HFF-Myc (cell line): Measurements from ENCODE around the gene SNX9.

Experiments used
- DNase-seq: peaks from one replicate; pipeline ENCODE4 v3.0.0-alpha.2; 2011; ENCODE audit warnings: low read depth; ENCODE audit errors: extremely low read depth
- H3K4me3 ChIP-seq: replicated peaks from 2 replicates; pipeline ENCODE4 v1.5.1; 2011; ENCODE audit warnings: low read depth, mild to moderate bottlenecking, control low read depth, low read length
- TF ChIP-seq, protein P1 (sequence below): IDR thresholded peaks from 2 replicates; pipeline ENCODE4 v1.5.1; 2012; ENCODE audit warnings: mild to moderate bottlenecking, low read depth, low read length, control low read depth; ENCODE audit errors: missing control alignments

SNX9 gene

DNA sequence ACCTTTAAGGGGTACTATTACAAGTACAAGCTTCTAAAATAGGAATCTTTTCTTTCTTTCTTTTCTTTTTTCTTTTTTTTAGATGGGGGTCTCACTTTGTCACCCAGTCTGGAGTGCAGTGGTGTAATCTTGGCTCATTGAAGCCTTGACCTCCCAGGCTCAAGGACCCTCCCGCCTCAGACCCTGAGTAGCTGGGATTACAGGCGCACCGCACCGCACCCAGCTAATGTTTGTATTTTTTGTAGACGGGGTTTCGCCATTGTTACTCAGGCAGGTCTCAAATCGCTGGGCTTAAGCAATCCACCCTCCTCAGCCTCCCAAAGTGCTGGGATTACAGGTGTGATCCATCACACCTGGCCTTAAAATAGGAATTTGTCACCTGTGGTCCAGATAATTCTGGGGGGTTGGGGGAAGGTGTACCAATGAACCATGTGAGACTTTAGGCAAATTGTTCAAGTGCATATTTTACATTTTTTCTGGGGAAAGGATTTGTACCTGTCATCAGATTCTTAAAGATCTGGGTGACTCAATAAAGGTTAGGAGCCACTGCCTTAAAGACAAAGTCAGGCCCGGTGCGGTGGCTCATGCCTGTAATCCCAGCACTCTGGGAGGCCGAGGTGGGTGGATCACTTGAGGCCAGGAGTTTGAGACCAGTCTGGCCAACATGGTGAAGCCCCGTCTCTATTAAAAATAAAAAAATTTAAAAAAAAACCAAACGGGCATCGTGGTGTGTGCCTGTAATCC lies 139.0 kb downstream of the SNX9 start:
- TF ChIP-seq, protein P1, sequence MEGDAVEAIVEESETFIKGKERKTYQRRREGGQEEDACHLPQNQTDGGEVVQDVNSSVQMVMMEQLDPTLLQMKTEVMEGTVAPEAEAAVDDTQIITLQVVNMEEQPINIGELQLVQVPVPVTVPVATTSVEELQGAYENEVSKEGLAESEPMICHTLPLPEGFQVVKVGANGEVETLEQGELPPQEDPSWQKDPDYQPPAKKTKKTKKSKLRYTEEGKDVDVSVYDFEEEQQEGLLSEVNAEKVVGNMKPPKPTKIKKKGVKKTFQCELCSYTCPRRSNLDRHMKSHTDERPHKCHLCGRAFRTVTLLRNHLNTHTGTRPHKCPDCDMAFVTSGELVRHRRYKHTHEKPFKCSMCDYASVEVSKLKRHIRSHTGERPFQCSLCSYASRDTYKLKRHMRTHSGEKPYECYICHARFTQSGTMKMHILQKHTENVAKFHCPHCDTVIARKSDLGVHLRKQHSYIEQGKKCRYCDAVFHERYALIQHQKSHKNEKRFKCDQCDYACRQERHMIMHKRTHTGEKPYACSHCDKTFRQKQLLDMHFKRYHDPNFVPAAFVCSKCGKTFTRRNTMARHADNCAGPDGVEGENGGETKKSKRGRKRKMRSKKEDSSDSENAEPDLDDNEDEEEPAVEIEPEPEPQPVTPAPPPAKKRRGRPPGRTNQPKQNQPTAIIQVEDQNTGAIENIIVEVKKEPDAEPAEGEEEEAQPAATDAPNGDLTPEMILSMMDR, result no peak
- no peak overlapping the region for H3K4me3 ChIP-seq
- DNase-seq, result no peak

DNA sequence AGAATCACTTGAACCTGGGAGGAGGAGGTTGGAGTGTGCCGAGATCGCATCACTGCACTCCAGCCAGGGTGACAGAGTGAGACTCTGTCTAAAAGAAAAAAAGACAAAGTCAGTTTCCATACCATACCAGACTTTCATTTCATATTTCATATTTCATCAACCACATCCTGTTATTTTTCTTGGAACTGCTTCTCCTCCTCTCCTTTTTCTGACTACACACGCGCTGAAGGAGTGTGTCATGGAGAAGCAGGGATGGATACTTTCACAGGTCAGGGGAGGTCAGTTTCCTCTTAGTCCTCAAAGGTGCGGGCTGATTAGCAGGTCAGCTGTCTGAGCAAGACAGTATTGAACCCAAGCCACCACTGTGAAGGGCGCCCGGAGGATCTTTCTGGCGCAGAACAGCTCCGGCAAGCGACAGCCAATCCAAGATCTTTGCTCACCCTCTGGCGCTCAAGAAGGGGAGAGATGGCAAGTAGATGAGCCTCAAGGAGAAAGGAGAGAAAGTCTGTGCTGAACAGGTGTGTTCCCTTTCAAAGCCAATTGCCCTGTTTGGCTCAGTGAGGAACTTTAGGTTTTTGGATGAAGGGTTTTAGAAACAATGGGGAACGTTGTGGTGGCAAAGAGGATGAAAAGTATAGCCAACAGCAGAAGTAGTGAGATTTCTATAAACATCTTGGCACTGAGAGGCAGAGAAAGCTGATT lies 139.7 kb downstream of the SNX9 start:
- no peak for DNase-seq
- TF ChIP-seq, protein P1, result no peak
- no peak overlapping the region for H3K4me3 ChIP-seq

DNA sequence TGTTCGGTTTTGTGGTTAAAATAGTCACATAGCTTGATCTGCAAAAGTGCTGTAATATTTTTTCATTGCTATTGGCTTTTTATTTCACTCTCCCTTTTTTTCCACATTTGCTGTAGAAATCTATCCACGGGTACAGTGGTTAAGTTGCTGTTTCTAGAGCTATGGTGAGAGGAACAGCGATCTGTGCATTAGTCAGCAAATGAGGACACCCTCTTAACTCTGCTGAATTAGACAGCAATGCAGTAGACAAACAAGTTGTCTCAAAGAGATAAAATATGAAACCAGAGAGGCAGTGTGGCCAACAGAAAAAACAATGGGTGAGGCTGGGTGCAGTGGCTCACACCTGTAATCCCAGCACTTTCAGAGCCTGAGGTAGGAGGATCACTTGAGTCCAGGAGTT lies 141.1 kb downstream of the SNX9 start:
- TF ChIP-seq, protein P1, result no peak
- DNase-seq, result no peak

DNA sequence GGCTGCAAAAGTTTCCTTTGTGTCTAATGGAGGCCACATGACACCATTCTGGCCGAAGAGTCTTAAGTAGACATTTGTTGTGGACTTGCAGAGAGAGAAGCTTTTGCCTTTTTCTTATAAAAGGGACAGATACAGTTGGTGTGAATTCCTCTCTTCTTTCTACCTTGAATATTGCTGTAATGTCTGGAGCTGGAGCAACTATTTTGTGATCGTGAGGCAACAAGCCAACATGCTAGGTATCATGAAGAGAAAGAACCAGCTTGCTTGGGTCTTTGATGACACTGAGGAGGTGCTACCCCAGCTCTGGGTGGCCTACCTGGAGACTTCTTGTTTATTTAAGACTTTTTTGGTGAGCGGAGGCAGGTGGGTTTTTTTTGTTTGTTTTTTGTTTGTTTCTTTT lies 142.3 kb downstream of the SNX9 start:
- no peak for DNase-seq
- TF ChIP-seq, protein P1, result no peak
- H3K4me3 ChIP-seq, result no peak overlapping the region

More for the DNA sequence above, 141.1 kb downstream of the SNX9 start:
- no peak overlapping the region for H3K4me3 ChIP-seq

DNA sequence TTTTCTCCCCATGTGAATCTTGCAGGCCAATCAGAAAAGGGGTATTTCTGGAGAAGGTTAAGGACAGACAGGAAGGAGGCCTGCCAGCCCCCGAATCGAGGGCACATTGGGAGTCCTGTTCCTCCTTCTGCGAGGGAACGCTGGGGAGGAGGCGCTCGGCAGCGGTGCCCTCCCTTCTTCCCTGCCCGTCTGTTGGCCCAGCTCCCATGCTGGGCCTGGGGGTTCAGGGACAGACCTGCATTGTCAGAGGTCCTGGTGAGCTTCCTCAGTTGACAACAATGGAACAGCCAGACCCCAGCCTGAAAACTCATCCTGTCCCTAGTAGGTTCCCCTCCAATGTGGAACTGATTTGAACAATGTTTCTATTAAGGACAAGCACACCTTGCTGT lies 143.5 kb downstream of the SNX9 start:
- no peak for DNase-seq
- TF ChIP-seq, protein P1, result no peak
- no peak overlapping the region for H3K4me3 ChIP-seq

DNA sequence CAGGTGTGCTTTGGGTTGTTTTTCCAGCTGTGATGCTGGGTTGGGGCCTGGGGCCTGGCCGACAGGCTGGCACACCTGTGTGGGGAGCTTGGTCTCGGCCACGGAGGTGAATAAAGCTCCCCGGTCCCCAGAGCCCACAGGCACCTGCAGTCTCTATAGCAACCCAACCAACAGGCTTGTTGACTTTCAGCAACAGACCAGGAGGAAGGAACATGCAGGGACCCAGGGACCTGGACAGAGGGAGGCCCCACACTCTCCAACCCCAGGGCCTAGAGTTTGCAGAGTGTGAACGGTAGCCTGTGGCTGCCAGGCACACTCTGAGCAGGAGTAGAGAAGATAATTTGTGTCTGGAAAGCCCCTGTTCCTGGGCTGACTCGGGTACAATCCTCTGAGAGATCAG lies 144.0 kb downstream of the SNX9 start:
- TF ChIP-seq, protein P1, result no peak
- DNase-seq, result no peak
- no peak overlapping the region for H3K4me3 ChIP-seq
